Measurements from ENCODE around the gene BRD2. TPM values are rescaled to one million over a fixed set of nuclear protein-coding genes. Genes with fewer than 3 reads are reported as not detected.

BRD2 gene
- total and polyA plus RNA-seq, 9 of the 15 experiments (the other 6 are each of a cell fraction or from before 2014, with no cell fraction given): 19.0 to 252 (median 181) TPM

GRCh38 chr6:33014841-33015634 lies 46.6 kb downstream of the BRD2 start:
- no peak overlapping the region for H3K4me2 ChIP-seq (ENCODE audit: insufficient read depth, low read length)
- BruUV-seq (replicated peaks): no TSS peak
- DNase-seq (ENCODE audit: extremely low read depth in 1 of 4, low spot score in 3 of 4): peak; percentile 67 to 79 (median 73)
- peak; percentile 88 for ATAC-seq
- H3K27ac ChIP-seq (ENCODE audit: extremely low read depth, low read depth, low read length): no peak overlapping the region
- 2% methylated on average over 6 of the region's 6 CpGs for WGBS (ENCODE audit: insufficient coverage, low coverage, missing lambda C conversion rate)
- H3K9me3 ChIP-seq (replicated peaks; ENCODE audit: control insufficient read depth, insufficient read depth, low read depth, low read length): no peaks in the 10 kb centered on the region
- H3K36me3 ChIP-seq (ENCODE audit: control insufficient read depth, insufficient read depth, low read length): no peaks in the 10 kb centered on the region
- H3K79me2 ChIP-seq (ENCODE audit: control insufficient read depth, insufficient read depth, low read length): no peaks in the 10 kb centered on the region
- no peaks in the 10 kb centered on the region for H3K9me1 ChIP-seq (ENCODE audit: control insufficient read depth, insufficient read depth, low read length)
- in situ Hi-C loops (cut with MboI): loop anchor here (5.0 kb wide), 2 partner anchors 72 to 232 kb away; no protein-coding TSS in a partner anchor
- peaks cover 4% of the 10 kb centered on the region; the same call in 1 of the 2 replicates for H4K20me1 ChIP-seq (replicated peaks; ENCODE audit: control insufficient read depth, insufficient read depth, low read length)
- H3K9ac ChIP-seq (ENCODE audit: insufficient read depth in 1 of 2, low read depth in 2 of 2, low read length in 2 of 2): no peak overlapping the region
- POLR2A ChIA-PET: interaction anchor here (0.6 to 1.0 kb wide), 5 partner anchors 11 to 256 kb away, joined by 3 to 4 read pairs (median 3); no protein-coding TSS in a partner anchor
- H3K27me3 ChIP-seq (ENCODE audit: control insufficient read depth in 2 of 2, insufficient read depth in 2 of 2, low read length in 2 of 2): peaks cover 28 to 37% of the 10 kb centered on the region in 2 experiments; a peak in 4 of 5 replicates
- intact Hi-C loops (cut with micrococcal nuclease): loop anchor here (1.0 to 5.0 kb wide), 3 partner anchors 68 to 233 kb away; no protein-coding TSS in a partner anchor
- no peak overlapping the region for H2AFZ ChIP-seq (ENCODE audit: low read depth, low read length)
- no peak overlapping the region for H3K4me3 ChIP-seq
- H3K4me1 ChIP-seq (replicated peaks in 1 of 2; ENCODE audit: control insufficient read depth in 2 of 2, insufficient read depth in 2 of 2, low read length in 2 of 2): no peaks in the 10 kb centered on the region
- peak; percentile 95 for FAIRE-seq
- CTCF ChIA-PET (ENCODE audit: low intra/inter-chr PET ratio): interaction anchor here (0.9 to 3.3 kb wide), 12 partner anchors 15 to 234 kb away, joined by 3 to 19 read pairs (median 4); no protein-coding TSS in a partner anchor
- TF ChIP-seq CHD7 (IDR thresholded peaks at IDR 0.05; ENCODE audit: low read depth, low read length): no peak
- TF ChIP-seq OTX1 (CRISPR knock-in tag; IDR thresholded peaks at IDR 0.05): no peak
- no peak for TF ChIP-seq RFX1 (IDR thresholded peaks at IDR 0.05)
- no peak for TF ChIP-seq ZNF133 (CRISPR knock-in tag; IDR thresholded peaks at IDR 0.05)
- no peak for TF ChIP-seq ZNF644 (tag; IDR thresholded peaks at IDR 0.05; ENCODE audit: low read depth)

Data from K562 (cell line).